Body of pancreas (tissue), 4 donors: ENCODE results near the gene DDX6. TPM values are rescaled to one million over a fixed set of nuclear protein-coding genes. Genes with fewer than 3 reads are reported as not detected.

ENCODE experiments used
- ATAC-seq: fragments of 150-250 bp; one replicate; pipeline ENCODE4 v1.9.1; 2016
- DNase-seq, 4 donors: peaks; one replicate each; pipeline ENCODE4 v3.0.0-alpha.2; 2019
- H3K27ac ChIP-seq, 4 donors: fragments of 200-600 bp; sonication (generic); 1 replicate in 3 of 4; 2 replicates in 1 of 4; pipeline versions ENCODE4 v1.5.1 to v1.6.1; 2016 to 2019; ENCODE audit warnings: mild to moderate bottlenecking in 1 of 4, mixed read lengths in 1 of 4, moderate library complexity in 1 of 4
- H3K27me3 ChIP-seq, 2 donors: fragments of 200-600 bp; sonication (generic); one replicate each; pipeline ENCODE4 v1.6.0; 2016; ENCODE audit warnings: mild to moderate bottlenecking in 1 of 2
- H3K36me3 ChIP-seq, 2 donors: fragments of 200-600 bp; sonication (generic); replicated peaks in 1 of 2; 2 replicates each; pipeline ENCODE4 v1.5.1; 2016; ENCODE audit warnings: low read depth in 2 of 2; ENCODE audit not compliant: insufficient read depth in 1 of 2
- H3K4me1 ChIP-seq: fragments of 200-600 bp; sonication (generic); one replicate; pipeline ENCODE4 v1.6.0; 2016
- H3K4me3 ChIP-seq, 2 donors: fragments of 200-600 bp; sonication (generic); 1 replicate in 1 of 2; 2 replicates in 1 of 2; pipeline ENCODE4 v1.5.1; 2016 to 2019
- H3K9me3 ChIP-seq, 3 donors: fragments of 200-600 bp; sonication (generic); 1 replicate in 2 of 3; 2 replicates in 1 of 3; pipeline ENCODE4 v1.5.1; 2016
- CTCF ChIP-seq, 7 experiments: fragments of 450-650 bp in 4 of 7; fragments of 200-600 bp in 3 of 7; sonication (generic) in 3 of 7; IDR thresholded peaks; one replicate each; pipeline ENCODE4 v1.5.1; 2016 to 2019; ENCODE audit warnings: antibody characterized with exemption in 7 of 7
- POLR2A ChIP-seq, 3 donors: fragments of 450-650 bp; IDR thresholded peaks; one replicate each; pipeline ENCODE4 v1.6.1; 2016; ENCODE audit warnings: antibody characterized with exemption in 3 of 3, mild to moderate bottlenecking in 2 of 3
- WGBS, 2 donors: methylation state at CpG; one replicate each; pipeline ENCODE4 v1.1.5; 2017; 5-methylcytosine and 5-hydroxymethylcytosine counted together
- intact Hi-C: fragments of 100-400 bp; cut with DNase I; formaldehyde crosslinking; loops from one replicate; pipeline ENCODE4 v1.15.1; 2023
- total RNA-seq, 2 donors: library from RNA; depleted of rRNA; stranded (reverse); fragments of >200 nt; gene quantifications; one replicate each; pipeline ENCODE4 v1.1.0, GENCODE V29; 2016

The DDX6 gene
- total RNA-seq, 2 donors from 2014 or later: 63.3 to 69.8 TPM

DNA sequence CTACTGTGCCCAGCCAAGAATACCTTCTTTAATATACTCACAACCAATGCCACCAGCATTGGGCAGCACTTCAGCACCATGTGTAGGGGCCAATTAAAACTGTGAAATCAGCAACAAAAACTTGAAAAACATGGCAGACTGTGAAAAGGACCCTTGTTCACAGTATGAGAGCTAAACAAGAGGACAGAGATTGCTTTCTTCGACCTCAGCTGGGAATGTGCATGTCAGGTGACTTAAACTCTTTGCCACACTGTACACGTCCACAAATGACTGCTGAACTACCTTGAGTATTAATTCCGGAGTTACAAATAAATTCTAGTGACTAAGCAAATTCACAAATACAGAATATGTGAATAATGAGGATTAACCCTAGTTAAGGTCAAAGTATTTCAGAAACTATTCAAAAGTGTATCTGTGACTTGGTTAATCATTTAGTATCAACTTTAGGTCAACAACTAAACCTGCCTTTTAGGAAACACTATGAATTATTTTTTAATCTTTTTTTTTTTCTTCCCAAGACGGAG is 33.0 kb downstream of the DDX6 start:
- TF ChIP-seq CTCF (IDR thresholded peaks at IDR 0.05): no peak
- ATAC-seq (no peak), DNase-seq (no peak)
- intact Hi-C loops: loop anchor here (10.0 kb wide), 1 partner anchor 253 kb away; no protein-coding TSS in a partner anchor
- Histone ChIP-seq H3K36me3 (peaks cover 28 to 55% of the 10 kb centered on the region in 2 donors), H3K27me3 (no peaks in the 10 kb centered on the region), H3K4me1 (no peaks in the 10 kb centered on the region), H3K27ac (peak overlapping the region in 1 of 4 donors; percentile 19), H3K4me3 (no peak overlapping the region), H3K9me3 (no peaks in the 10 kb centered on the region)
- WGBS, 2 donors: 22 to 27% methylated on average over 4 of the region's 4 CpGs

DNA sequence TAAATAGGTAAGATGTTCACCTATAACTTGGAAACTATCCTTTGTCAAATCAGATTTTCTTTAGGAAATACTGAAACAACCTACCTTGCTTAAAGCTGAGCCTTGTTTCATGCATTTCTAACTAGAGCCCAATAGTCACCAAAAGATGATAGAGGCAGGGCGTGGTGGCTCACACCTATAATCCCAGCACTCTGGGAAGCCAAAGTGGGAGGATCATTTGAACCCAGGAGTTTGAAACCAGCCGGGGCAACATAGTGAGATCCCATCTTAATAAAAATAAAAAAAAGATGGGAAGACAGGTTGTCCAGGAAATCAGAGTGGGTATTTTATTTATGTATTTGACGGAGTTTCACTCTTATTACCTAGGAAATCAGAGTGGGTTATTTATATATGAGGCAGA is 38.3 kb downstream of the DDX6 start:
- 90 to 95% methylated on average over 3 of the region's 3 CpGs for WGBS, 2 donors

GRCh38 chr11:118749429-118749828 is 41.5 kb downstream of the DDX6 start:
- Histone ChIP-seq H3K4me3 (no peak overlapping the region), H3K9me3 (no peaks in the 10 kb centered on the region), H3K27ac (no peak overlapping the region), H3K27me3 (no peaks in the 10 kb centered on the region), H3K4me1 (no peaks in the 10 kb centered on the region), H3K36me3 (peaks cover 14 to 18% of the 10 kb centered on the region in 2 donors)
- intact Hi-C loops: no loop called here
- ATAC-seq (no peak), DNase-seq (no peak)
- WGBS, 2 donors: 78 to 80% methylated on average over 6 of the region's 6 CpGs
- TF ChIP-seq POLR2A (IDR thresholded peaks at IDR 0.05) (no peak), CTCF (IDR thresholded peaks at IDR 0.05) (no peak)

More for the DNA sequence above, 38.3 kb downstream of the DDX6 start:
- Histone ChIP-seq H3K4me1 (no peaks in the 10 kb centered on the region), H3K4me3 (no peak overlapping the region), H3K27me3 (no peaks in the 10 kb centered on the region), H3K9me3 (no peaks in the 10 kb centered on the region), H3K27ac (no peak overlapping the region), H3K36me3 (peaks cover 22 to 35% of the 10 kb centered on the region in 2 donors)
- DNase-seq: no peak
- TF ChIP-seq CTCF (IDR thresholded peaks at IDR 0.05) (no peak), POLR2A (IDR thresholded peaks at IDR 0.05) (no peak)
- no peak for ATAC-seq
- intact Hi-C loops: loop anchor here (10.0 kb wide), 1 partner anchor 248 kb away; no protein-coding TSS in a partner anchor

DNA sequence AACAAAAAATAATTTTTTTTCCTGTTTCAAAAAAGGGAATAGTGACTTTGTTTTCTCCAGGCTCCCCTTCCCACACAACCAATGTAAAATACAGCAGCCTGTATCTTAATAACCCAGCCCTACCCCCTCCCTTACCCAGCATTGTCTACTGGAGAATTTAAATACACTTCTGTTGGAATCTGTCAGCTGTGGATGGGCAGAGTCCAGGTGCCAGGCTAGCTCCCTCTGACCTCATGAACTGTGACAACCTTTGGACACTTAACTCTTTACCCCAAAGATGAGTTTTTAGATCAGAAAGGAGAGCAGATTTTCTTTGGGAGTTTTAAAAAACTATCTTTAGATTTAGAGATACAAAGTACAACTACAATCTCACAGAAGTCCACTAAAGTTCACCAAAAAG is 42.9 kb downstream of the DDX6 start:
- Histone ChIP-seq H3K9me3 (no peaks in the 10 kb centered on the region), H3K4me1 (no peaks in the 10 kb centered on the region), H3K27ac (no peak overlapping the region), H3K27me3 (no peaks in the 10 kb centered on the region), H3K36me3 (peaks cover 5 to 8% of the 10 kb centered on the region in 2 donors), H3K4me3 (no peak overlapping the region)
- ATAC-seq: no peak
- intact Hi-C loops: no loop called here
- no peak for DNase-seq
- TF ChIP-seq POLR2A (IDR thresholded peaks at IDR 0.05) (no peak), CTCF (IDR thresholded peaks at IDR 0.05) (no peak)

- Histone ChIP-seq H3K27me3 (no peaks in the 10 kb centered on the region), H3K4me1 (no peaks in the 10 kb centered on the region), H3K36me3 (peaks cover 2 to 5% of the 10 kb centered on the region in 2 donors), H3K27ac (no peak overlapping the region), H3K4me3 (no peak overlapping the region), H3K9me3 (no peaks in the 10 kb centered on the region)
- ATAC-seq: no peak
- no peak for DNase-seq
- TF ChIP-seq POLR2A (IDR thresholded peaks at IDR 0.05) (no peak), CTCF (IDR thresholded peaks at IDR 0.05) (no peak)
- intact Hi-C loops: no loop called here
- 80% methylated on average over 5 of the region's 5 CpGs for WGBS, 2 donors
Observed at GRCh38 chr11:118746988-118747585, 43.9 kb downstream of the DDX6 start.
